ENCODE data around the gene SIAE.

GRCh38 chr11:124648610-124649009 lies 24.9 kb downstream of the SIAE start:
- TF ChIP-seq CTCF (IDR thresholded peaks at IDR 0.05 in 8 of 11, conservative IDR thresholded peaks at IDR 0.05 in 3 of 11) (no peak), POLR2A (IDR thresholded peaks at IDR 0.05) (no peak), POLR2AphosphoS5 (IDR thresholded peaks at IDR 0.05) (no peak)

Data from spleen (tissue), 7 donors.